Measurements from ENCODE around the gene ALPG. TPM values are rescaled to one million over a fixed set of nuclear protein-coding genes. Genes with fewer than 3 reads are reported as not detected.

Gene ALPG
- total and polyA plus RNA-seq, 2 of the 4 experiments (the other 2 are of a cell fraction), result not detected

- H3K14ac ChIP-seq (replicated peaks; ENCODE audit: low read depth, low read length), result no peak overlapping the region
- H3K36me3 ChIP-seq (ENCODE audit: control insufficient read depth, insufficient read depth, low read length), result no peaks in the 10 kb centered on the region
- no peak overlapping the region for H4K8ac ChIP-seq (ENCODE audit: low read depth in 2 of 2, low read length in 2 of 2)
- intact Hi-C loops (cut with micrococcal nuclease), result no loop called here
- no peak overlapping the region for H3K18ac ChIP-seq (ENCODE audit: low read depth, low read length)
- no peak overlapping the region for H2AK5ac ChIP-seq (ENCODE audit: low read depth, low read length)
- no peak overlapping the region for H4K91ac ChIP-seq (ENCODE audit: insufficient read depth, low read depth, low read length)
- H2AFZ ChIP-seq (replicated peaks; ENCODE audit: low read length, poor library complexity), result no peak overlapping the region
- no peaks in the 10 kb centered on the region for H3K79me1 ChIP-seq (ENCODE audit: low read depth in 1 of 2, low read length in 2 of 2)
- no peak overlapping the region for H2BK5ac ChIP-seq (ENCODE audit: low read depth, low read length, poor library complexity, severe bottlenecking)
- 67% methylated on average over 5 of the region's 13 CpGs; no CpG with 5 or more reads in 1 of the 2 experiments for WGBS, 2 experiments (ENCODE audit: extremely low coverage in 2 of 2, insufficient read length in 1 of 2)
- CTCF ChIA-PET, result no interaction called here
- H3K4me3 ChIP-seq (ENCODE audit: insufficient read depth, low read depth, low read length), result no peak overlapping the region
- H2AK9ac ChIP-seq (replicated peaks; ENCODE audit: low read depth, low read length, poor library complexity), result no peak overlapping the region
- H4K20me1 ChIP-seq (ENCODE audit: insufficient read depth, low read length), result no peaks in the 10 kb centered on the region
- no peak for DNase-seq
- peaks cover 11% of the 10 kb centered on the region for H3K27me3 ChIP-seq (ENCODE audit: control insufficient read depth, insufficient read depth, low read length)
- in situ Hi-C loops (cut with MboI; ENCODE audit: low sequenced_read_pairs), result no loop called here
- peaks cover 2% of the 10 kb centered on the region; the same call in 1 of the 2 replicates for H3K4me1 ChIP-seq (ENCODE audit: control insufficient read depth, insufficient read depth, low read length)
- H2BK120ac ChIP-seq (ENCODE audit: low read depth, low read length), result no peak overlapping the region
- BruUV-seq (replicated peaks), result no TSS peak
- no peaks in the 10 kb centered on the region for H3K9me1 ChIP-seq (ENCODE audit: insufficient read depth, low read length)
- dilution Hi-C loops (cut with HindIII; ENCODE audit: low sequenced_read_pairs, unreplicated experiment), result no loop called here
- H3K56ac ChIP-seq (ENCODE audit: extremely low read depth, insufficient read depth, low read length), result no peak overlapping the region
- H2BK20ac ChIP-seq (ENCODE audit: low read depth, low read length), result no peak overlapping the region
- no peak for ATAC-seq (ENCODE audit: low read depth)
- no peak overlapping the region for H3K4ac ChIP-seq (ENCODE audit: low read depth, low read length)
- H3K9me3 ChIP-seq (ENCODE audit: control insufficient read depth, insufficient read depth, low read length), result no peaks in the 10 kb centered on the region
- TF ChIP-seq MXI1 (IDR thresholded peaks at IDR 0.05; ENCODE audit: borderline replicate concordance, low read depth, low read length) (no peak), RCOR1 (IDR thresholded peaks at IDR 0.05; ENCODE audit: insufficient replicate concordance, low read length) (no peak), CEBPB (IDR thresholded peaks at IDR 0.05; ENCODE audit: low read depth, low read length) (no peak), CTCF (conservative IDR thresholded peaks at IDR 0.05; ENCODE audit: low read depth, low read length) (no peak; the same call in 1 of the 2 replicates), CHD1 (IDR thresholded peaks at IDR 0.05; ENCODE audit: low read depth, low read length) (no peak), NFE2L2 (IDR thresholded peaks at IDR 0.05; ENCODE audit: low read depth, low read length) (no peak), MAFK (IDR thresholded peaks at IDR 0.05; ENCODE audit: low read depth, low read length) (no peak), SMC3 (IDR thresholded peaks at IDR 0.05; ENCODE audit: low read depth, low read length) (no peak)
- TF ChIP-seq, protein P1, sequence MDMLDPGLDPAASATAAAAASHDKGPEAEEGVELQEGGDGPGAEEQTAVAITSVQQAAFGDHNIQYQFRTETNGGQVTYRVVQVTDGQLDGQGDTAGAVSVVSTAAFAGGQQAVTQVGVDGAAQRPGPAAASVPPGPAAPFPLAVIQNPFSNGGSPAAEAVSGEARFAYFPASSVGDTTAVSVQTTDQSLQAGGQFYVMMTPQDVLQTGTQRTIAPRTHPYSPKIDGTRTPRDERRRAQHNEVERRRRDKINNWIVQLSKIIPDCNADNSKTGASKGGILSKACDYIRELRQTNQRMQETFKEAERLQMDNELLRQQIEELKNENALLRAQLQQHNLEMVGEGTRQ (IDR thresholded peaks at IDR 0.05; ENCODE audit: low read depth, low read length), result no peak
- H3K9ac ChIP-seq (ENCODE audit: low read depth, low read length), result no peak overlapping the region
- no peak overlapping the region for H3K27ac ChIP-seq (ENCODE audit: insufficient read depth, low read length)
- POLR2A ChIA-PET (ENCODE audit: unreplicated experiment), result no interaction called here
- no peak overlapping the region for H4K5ac ChIP-seq (ENCODE audit: low read depth, low read length)
- no peak overlapping the region for H2BK15ac ChIP-seq (ENCODE audit: low read depth, low read length)
- no peak overlapping the region for H3K4me2 ChIP-seq (ENCODE audit: low read depth, low read length)
- H3K23ac ChIP-seq (ENCODE audit: low read depth, low read length), result no peak overlapping the region
Observed at GRCh38 chr2:232367591-232368233, 38.9 kb upstream of the ALPG start.
